GM06990 (cell line): ENCODE results near the gene DCP2.

ENCODE experiments used
- DNase-seq: peaks from one replicate; pipeline ENCODE4 v3.0.0-alpha.2; 2011; ENCODE audit not compliant: insufficient read length; ENCODE audit errors: extremely low read depth
- H3K27me3 ChIP-seq: replicated peaks from 2 replicates; pipeline ENCODE4 v1.6.0; 2011; ENCODE audit warnings: low read length; ENCODE audit not compliant: control insufficient read depth, insufficient read depth
- H3K36me3 ChIP-seq: 2 replicates; pipeline ENCODE4 v1.5.1; 2011; ENCODE audit warnings: low read length; ENCODE audit not compliant: control insufficient read depth, insufficient read depth
- H3K4me3 ChIP-seq: replicated peaks from 2 replicates; pipeline ENCODE4 v1.5.1; 2011; ENCODE audit warnings: low read depth, mild to moderate bottlenecking, control low read depth, low read length
- CTCF ChIP-seq: IDR thresholded peaks from 2 replicates; pipeline ENCODE4 v1.5.1; 2011; ENCODE audit warnings: low read length, control low read depth, mild to moderate bottlenecking, inconsistent platforms; ENCODE audit not compliant: insufficient read depth, poor library complexity, severe bottlenecking

Gene DCP2

GRCh38 chr5:112979723-112980122 is 3.1 kb downstream of the DCP2 start:
- no peak for TF ChIP-seq CTCF
- H3K4me3 ChIP-seq: no peak overlapping the region
- H3K27me3 ChIP-seq: no peaks in the 10 kb centered on the region
- no peaks in the 10 kb centered on the region for H3K36me3 ChIP-seq
- no peak for DNase-seq

GRCh38 chr5:112983363-112983762 is 6.8 kb downstream of the DCP2 start:
- no peak for DNase-seq
- no peaks in the 10 kb centered on the region for H3K36me3 ChIP-seq

GRCh38 chr5:112986224-112986623 is 9.6 kb downstream of the DCP2 start:
- peaks cover 2% of the 10 kb centered on the region; the same call in 1 of the 2 replicates for H3K36me3 ChIP-seq
- H3K4me3 ChIP-seq: no peak overlapping the region
- no peak for DNase-seq
- H3K27me3 ChIP-seq: no peaks in the 10 kb centered on the region
- no peak for TF ChIP-seq CTCF

More at GRCh38 chr5:112983363-112983762, 6.8 kb downstream of the DCP2 start:
- no peak for TF ChIP-seq CTCF
- H3K27me3 ChIP-seq: no peaks in the 10 kb centered on the region
- no peak overlapping the region for H3K4me3 ChIP-seq

- TF ChIP-seq CTCF: peak; percentile 81
- no peaks in the 10 kb centered on the region for H3K27me3 ChIP-seq
- no peak overlapping the region for H3K4me3 ChIP-seq
- H3K36me3 ChIP-seq: peaks cover 8% of the 10 kb centered on the region
- no peak for DNase-seq
These were observed 19.4 kb downstream of the DCP2 start for GRCh38 chr5:112995764-112996618.

- DNase-seq: no peak
- no peak for TF ChIP-seq CTCF
- H3K4me3 ChIP-seq: no peak overlapping the region
- peaks cover 10% of the 10 kb centered on the region for H3K36me3 ChIP-seq
- H3K27me3 ChIP-seq: no peaks in the 10 kb centered on the region
These were observed 20.3 kb downstream of the DCP2 start for GRCh38 chr5:112996830-112997374.
